ENCODE results near the gene COX15. TPM values are rescaled to one million over a fixed set of nuclear protein-coding genes. Genes with fewer than 3 reads are reported as not detected.

COX15 gene
- total and polyA plus RNA-seq, 2 donors (not counting 1 experiment from before 2014, with no cell fraction given), result 13.9 to 39.5 TPM

DNA sequence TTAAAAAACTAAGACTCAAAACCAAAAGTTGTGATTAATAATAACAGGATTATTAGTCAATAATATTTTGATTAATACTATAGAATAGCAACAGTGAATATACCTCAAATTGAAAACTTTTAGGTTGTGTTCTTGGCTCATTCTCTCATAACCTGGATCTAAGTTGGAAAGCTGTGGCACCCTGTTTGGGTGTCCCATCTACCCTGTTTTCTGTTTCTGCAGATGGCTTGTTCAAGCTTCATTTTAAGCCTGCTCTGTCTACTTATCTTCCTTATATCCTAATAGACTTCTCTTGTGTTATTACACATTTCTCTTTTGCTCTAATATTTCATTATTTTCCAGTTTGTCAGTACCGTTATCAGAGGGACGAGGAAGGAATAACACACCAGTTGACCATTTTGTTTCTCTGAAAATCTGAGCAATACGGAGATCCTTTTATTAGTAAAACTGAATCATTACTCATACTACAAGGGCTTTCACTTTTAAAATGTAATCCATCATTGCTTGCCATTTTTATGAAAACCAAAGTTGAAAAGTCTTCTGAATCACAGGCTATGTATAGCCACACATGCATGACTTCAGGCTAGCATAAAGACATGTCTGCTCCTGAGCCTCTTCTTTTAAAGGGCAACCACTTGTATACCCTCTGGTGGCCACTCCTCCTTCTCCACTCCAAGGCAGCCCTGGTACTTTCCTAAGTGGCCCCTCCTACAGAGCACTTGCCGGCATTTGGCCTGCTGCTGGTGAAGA is 22.3 kb downstream of the COX15 start:
- no peaks in the 10 kb centered on the region for H3K4me1 ChIP-seq (ENCODE audit: control insufficient read depth in 2 of 2, insufficient read depth in 2 of 2, low read length in 2 of 2)
- intact Hi-C loops (cut with micrococcal nuclease), result loop anchor here (5.0 kb wide), 1 partner anchor 87 kb away; the partner anchor contains the start of gene SLC25A28
- H3K9me3 ChIP-seq (ENCODE audit: control extremely low read depth in 1 of 3, control insufficient read depth in 2 of 3, insufficient read depth in 1 of 3, low read length in 2 of 3), result no peaks in the 10 kb centered on the region
- Mint-ChIP-seq H3K4me3 (no peak overlapping the region), H3K27ac (no peak overlapping the region), H3K9me3 (ENCODE audit: insufficient read depth) (no peaks in the 10 kb centered on the region), H3K27me3 (no peaks in the 10 kb centered on the region), H3K4me1 (no peaks in the 10 kb centered on the region)
- no peaks in the 10 kb centered on the region for H3K27me3 ChIP-seq (replicated peaks in 1 of 4; ENCODE audit: control extremely low read depth in 1 of 4, control insufficient read depth in 3 of 4, insufficient read depth in 4 of 4, low read length in 3 of 4)
- no peak overlapping the region for H3K4me3 ChIP-seq (ENCODE audit: control extremely low read depth in 1 of 5, extremely low read depth in 1 of 5, insufficient read depth in 1 of 5, low read depth in 2 of 5, low read length in 4 of 5)
- ChIA-PET CTCF (interaction anchor here (0.5 to 4.6 kb wide), 8 partner anchors 93 to 359 kb away, joined by 3 to 32 read pairs (median 6); no protein-coding TSS in a partner anchor), POLR2A (no interaction called here)
- ATAC-seq (ENCODE audit: low read depth) (no peak), DNase-seq (no peak)
- TF ChIP-seq EZH2 (IDR thresholded peaks at IDR 0.05; ENCODE audit: borderline replicate concordance, insufficient read depth, low read depth, low read length, poor library complexity, severe bottlenecking), result no peak
- TF ChIP-seq, protein P1, sequence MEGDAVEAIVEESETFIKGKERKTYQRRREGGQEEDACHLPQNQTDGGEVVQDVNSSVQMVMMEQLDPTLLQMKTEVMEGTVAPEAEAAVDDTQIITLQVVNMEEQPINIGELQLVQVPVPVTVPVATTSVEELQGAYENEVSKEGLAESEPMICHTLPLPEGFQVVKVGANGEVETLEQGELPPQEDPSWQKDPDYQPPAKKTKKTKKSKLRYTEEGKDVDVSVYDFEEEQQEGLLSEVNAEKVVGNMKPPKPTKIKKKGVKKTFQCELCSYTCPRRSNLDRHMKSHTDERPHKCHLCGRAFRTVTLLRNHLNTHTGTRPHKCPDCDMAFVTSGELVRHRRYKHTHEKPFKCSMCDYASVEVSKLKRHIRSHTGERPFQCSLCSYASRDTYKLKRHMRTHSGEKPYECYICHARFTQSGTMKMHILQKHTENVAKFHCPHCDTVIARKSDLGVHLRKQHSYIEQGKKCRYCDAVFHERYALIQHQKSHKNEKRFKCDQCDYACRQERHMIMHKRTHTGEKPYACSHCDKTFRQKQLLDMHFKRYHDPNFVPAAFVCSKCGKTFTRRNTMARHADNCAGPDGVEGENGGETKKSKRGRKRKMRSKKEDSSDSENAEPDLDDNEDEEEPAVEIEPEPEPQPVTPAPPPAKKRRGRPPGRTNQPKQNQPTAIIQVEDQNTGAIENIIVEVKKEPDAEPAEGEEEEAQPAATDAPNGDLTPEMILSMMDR (IDR thresholded peaks at IDR 0.05), result no peak
- H3K4me2 ChIP-seq (replicated peaks; ENCODE audit: low read depth, low read length, poor library complexity, severe bottlenecking), result no peak overlapping the region
- peaks cover 12 to 26% of the 10 kb centered on the region in 2 experiments for H3K36me3 ChIP-seq (replicated peaks in 1 of 2; ENCODE audit: control extremely low read depth in 1 of 2, control insufficient read depth in 1 of 2, extremely low read depth in 1 of 2, insufficient read depth in 2 of 2, low read length in 1 of 2)
- no peaks in the 10 kb centered on the region for H4K20me1 ChIP-seq (ENCODE audit: control insufficient read depth, insufficient read depth, low read length, poor library complexity, severe bottlenecking)
- H3K9ac ChIP-seq (ENCODE audit: low read length), result no peak overlapping the region
- no peak overlapping the region for H3K27ac ChIP-seq (ENCODE audit: low read length in 2 of 2)
- WGBS (ENCODE audit: insufficient coverage), result 48% methylated on average over 4 of the region's 4 CpGs
- no peak overlapping the region for H2AFZ ChIP-seq (ENCODE audit: insufficient read depth, low read depth, low read length, poor library complexity, severe bottlenecking)
- no peaks in the 10 kb centered on the region for H3K79me2 ChIP-seq (ENCODE audit: control insufficient read depth, insufficient read depth, low read length)

DNA sequence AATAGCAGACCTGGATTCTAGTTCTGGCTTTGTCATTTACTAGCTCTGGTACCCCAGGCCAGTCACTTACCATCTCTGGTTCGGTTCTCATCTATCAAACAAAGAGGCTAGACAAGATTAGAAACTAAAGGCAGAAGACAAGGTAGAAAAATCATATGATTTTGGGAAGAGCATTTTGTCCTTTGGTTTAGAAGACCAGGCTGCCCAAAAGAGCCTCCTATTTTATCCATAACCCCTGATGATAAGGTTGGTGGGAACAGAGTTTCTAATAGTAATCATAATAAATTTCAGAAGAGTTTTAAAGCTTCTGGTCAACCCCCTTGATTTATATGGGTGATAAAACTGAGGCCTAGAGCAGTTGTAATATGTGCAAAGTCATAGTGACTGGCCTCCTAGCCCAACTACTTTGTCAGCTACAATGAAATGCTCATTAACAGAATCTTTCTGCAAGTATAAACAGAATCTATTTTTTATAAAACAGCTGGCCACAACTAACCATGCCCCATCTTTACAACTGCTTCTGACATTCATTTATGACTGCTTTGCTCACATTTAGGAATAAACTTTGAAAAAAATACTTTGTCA is 23.4 kb downstream of the COX15 start:
- no peaks in the 10 kb centered on the region for H3K79me2 ChIP-seq (ENCODE audit: control insufficient read depth, insufficient read depth, low read length)

More for the DNA sequence above, 23.4 kb downstream of the COX15 start:
- peaks cover 9 to 25% of the 10 kb centered on the region in 2 experiments for H3K36me3 ChIP-seq (replicated peaks in 1 of 2; ENCODE audit: control extremely low read depth in 1 of 2, control insufficient read depth in 1 of 2, extremely low read depth in 1 of 2, insufficient read depth in 2 of 2, low read length in 1 of 2)
- no peak for ATAC-seq (ENCODE audit: low read depth)
- H3K27ac Mint-ChIP-seq, result no peak overlapping the region
- WGBS (ENCODE audit: insufficient coverage), result no CpG with 5 or more reads among the region's 1 CpG
- ChIA-PET POLR2A (no interaction called here), CTCF (interaction anchor here (1.6 to 3.4 kb wide), 3 partner anchors 148 to 316 kb away, joined by 7 to 12 read pairs (median 10); no protein-coding TSS in a partner anchor)
- intact Hi-C loops (cut with micrococcal nuclease), result no loop called here
- H3K4me1 ChIP-seq (ENCODE audit: control insufficient read depth in 2 of 2, insufficient read depth in 2 of 2, low read length in 2 of 2), result no peaks in the 10 kb centered on the region
- H2AFZ ChIP-seq (ENCODE audit: insufficient read depth, low read depth, low read length, poor library complexity, severe bottlenecking), result no peak overlapping the region
- no peaks in the 10 kb centered on the region for H3K9me3 Mint-ChIP-seq (ENCODE audit: insufficient read depth)
- no peaks in the 10 kb centered on the region for H3K4me1 Mint-ChIP-seq
- H3K9ac ChIP-seq (ENCODE audit: low read length), result no peak overlapping the region
- no peaks in the 10 kb centered on the region for H4K20me1 ChIP-seq (ENCODE audit: control insufficient read depth, insufficient read depth, low read length, poor library complexity, severe bottlenecking)
- no peaks in the 10 kb centered on the region for H3K27me3 Mint-ChIP-seq
- H3K9me3 ChIP-seq (ENCODE audit: control extremely low read depth in 1 of 3, control insufficient read depth in 2 of 3, insufficient read depth in 1 of 3, low read length in 2 of 3), result no peaks in the 10 kb centered on the region
- no peak overlapping the region for H3K4me3 Mint-ChIP-seq
- no peaks in the 10 kb centered on the region for H3K27me3 ChIP-seq (replicated peaks in 1 of 4; ENCODE audit: control extremely low read depth in 1 of 4, control insufficient read depth in 3 of 4, insufficient read depth in 4 of 4, low read length in 3 of 4)
- H3K4me3 ChIP-seq (ENCODE audit: control extremely low read depth in 1 of 5, extremely low read depth in 1 of 5, insufficient read depth in 1 of 5, low read depth in 2 of 5, low read length in 4 of 5), result no peak overlapping the region
- H3K27ac ChIP-seq (ENCODE audit: low read length in 2 of 2), result no peak overlapping the region
- no peak for DNase-seq
- no peak overlapping the region for H3K4me2 ChIP-seq (replicated peaks; ENCODE audit: low read depth, low read length, poor library complexity, severe bottlenecking)
- no peak for TF ChIP-seq EZH2 (IDR thresholded peaks at IDR 0.05; ENCODE audit: borderline replicate concordance, insufficient read depth, low read depth, low read length, poor library complexity, severe bottlenecking)
- TF ChIP-seq, protein P1 (IDR thresholded peaks at IDR 0.05), result no peak
